Stimulated activated CD8-positive, alpha-beta memory T cell treated with anti-CD3 and anti-CD28 coated beads, Interleukin-7, amount 100 ng/mL, for 24 hours (primary cell): ENCODE results near the gene MRPS27.
"Not testable (repeated sequence)": the region's sequence is repeated elsewhere in the genome, so short reads cannot be mapped to it uniquely, and the experiment has no call there.

ENCODE experiments used
- DNase-seq: peaks from one replicate; pipeline ENCODE4 v3.0.0-alpha.2; 2020; ENCODE audit warnings: low read depth

Gene MRPS27

DNA sequence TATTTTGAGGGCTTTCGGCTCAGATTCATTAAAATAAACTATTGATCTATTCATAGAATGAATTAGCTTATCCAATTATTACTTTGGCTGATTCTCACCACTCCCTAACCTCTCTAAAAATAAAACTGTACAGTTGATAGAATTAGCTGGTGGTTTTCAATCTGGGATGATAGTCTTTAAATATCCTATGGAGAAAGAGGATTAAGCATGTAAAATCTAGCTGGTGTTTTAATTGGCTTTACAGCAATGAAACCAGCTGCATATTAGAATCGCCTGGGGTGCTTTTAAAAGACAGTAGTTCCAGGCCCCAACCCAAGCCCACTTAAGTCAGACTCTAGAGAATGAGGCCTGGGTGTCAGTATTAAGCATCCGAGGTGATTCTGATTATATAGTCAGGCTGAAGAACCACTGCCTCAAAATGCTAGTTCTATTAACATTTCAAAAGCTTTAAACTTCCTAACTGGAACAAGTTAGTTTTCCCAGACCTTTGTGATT is 117.7 kb downstream of the MRPS27 start:
- no peak for DNase-seq

DNA sequence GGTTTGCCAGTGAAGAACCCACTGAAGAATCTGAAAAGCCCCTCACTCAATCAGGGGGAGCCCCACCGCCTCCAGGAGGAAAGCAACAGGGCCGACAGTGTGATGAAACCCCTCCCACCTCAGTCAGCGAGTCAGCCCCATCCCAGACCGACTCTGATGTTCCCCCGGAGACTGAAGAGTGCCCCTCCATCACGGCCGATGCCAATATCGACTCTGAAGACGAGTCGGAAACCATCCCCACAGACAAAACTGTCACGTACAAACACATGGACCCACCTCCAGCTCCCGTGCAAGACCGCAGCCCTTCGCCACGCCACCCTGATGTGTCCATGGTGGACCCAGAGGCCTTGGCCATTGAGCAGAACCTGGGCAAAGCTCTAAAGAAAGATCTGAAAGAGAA is 120.4 kb downstream of the MRPS27 start:
- no peak for DNase-seq

GRCh38 chr5:72197393-72197792 is 122.6 kb downstream of the MRPS27 start:
- DNase-seq = no peak

DNA sequence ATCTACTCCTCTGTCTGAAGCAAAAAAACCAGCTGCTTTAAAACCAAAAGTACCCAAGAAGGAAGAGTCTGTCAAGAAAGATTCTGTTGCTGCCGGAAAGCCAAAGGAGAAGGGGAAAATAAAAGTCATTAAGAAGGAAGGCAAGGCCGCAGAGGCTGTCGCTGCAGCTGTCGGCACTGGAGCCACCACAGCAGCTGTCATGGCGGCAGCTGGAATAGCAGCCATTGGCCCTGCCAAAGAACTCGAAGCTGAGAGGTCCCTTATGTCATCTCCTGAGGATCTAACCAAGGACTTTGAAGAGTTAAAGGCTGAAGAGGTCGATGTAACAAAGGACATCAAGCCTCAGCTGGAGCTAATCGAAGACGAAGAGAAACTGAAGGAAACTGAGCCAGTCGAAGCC is 124.5 kb downstream of the MRPS27 start:
- DNase-seq = no peak

- peak; percentile 8 for DNase-seq
Measured at GRCh38 chr5:72194846-72195245, 125.2 kb downstream of the MRPS27 start.

- no peak for DNase-seq
Measured at GRCh38 chr5:72191404-72191803, 128.6 kb downstream of the MRPS27 start.

DNA sequence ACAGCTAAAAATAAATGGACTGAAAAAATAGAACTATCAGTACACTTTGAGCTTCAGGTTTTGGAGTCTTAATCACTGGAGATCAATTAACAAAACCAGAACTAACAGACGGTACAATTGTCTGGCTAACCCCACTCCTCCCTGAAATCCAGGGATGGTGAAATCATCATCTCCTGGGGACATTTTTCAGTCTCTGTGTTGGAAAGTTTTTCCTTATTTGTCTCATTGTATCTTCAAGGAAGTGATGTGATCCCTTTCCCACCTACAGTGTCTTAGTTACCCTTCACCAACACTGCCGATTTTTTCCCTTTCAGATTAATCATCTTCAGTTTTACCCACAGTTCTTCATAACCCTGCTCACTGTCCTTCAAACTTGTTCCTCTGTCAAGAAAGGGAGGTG is 130.9 kb downstream of the MRPS27 start:
- no peak for DNase-seq

GRCh38 chr5:72188166-72188565 is 131.9 kb downstream of the MRPS27 start:
- no peak for DNase-seq

DNA sequence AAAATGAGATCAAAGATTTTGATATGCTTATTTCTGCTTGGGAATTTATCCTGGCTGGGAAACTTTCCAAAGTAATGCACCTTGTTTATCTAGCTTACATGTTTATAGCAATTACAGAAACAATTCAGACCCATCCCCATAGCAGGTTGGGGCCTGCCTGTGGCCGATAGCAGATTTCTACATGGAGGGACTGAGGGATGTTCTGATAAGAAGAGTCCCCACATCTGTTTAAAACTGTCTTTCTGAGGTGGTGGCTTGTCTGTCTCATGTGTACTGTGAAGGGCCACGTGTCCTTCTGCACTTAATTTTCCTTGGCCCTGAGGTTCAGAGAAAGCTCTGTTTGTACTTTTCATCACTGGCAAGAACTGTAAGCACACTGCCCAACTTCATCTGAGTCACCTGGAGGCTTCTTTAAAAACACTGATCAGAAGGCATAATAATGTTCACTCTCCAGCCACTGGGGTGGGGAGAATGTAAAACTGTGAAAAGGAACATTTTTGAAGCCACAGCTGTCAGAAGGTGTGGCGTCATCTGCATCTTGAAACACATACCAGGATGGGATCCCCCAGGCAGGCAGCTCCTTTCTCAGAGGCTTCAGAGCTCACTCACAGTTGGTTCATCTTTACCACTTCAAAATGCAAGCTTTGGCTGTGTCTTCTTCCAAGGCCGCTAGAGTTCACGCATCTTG is 132.5 kb downstream of the MRPS27 start:
- DNase-seq = no peak

GRCh38 chr5:72185496-72186329 is 134.3 kb downstream of the MRPS27 start:
- no peak for DNase-seq

DNA sequence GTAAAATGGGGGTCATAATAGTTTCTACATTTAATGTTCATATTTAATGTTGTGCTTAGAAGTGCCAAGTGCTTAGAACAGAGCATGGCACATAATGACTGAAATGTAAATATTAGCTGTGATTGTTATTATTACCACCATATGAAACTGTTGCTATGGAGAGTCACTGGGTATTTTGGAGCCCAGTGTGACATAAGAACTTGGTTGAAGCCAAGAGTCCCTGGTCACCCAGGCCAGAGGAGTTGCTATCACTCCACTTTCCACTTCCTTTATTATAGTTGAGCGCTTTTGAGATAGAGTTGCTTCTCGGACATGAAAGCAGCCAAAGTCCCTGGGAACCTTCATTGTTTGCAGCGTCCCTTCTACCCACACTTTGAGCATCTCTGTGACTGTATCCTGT is 135.6 kb downstream of the MRPS27 start:
- no peak for DNase-seq

GRCh38 chr5:72183101-72183520 is 136.9 kb downstream of the MRPS27 start:
- no peak for DNase-seq

GRCh38 chr5:72182686-72183085 is 137.4 kb downstream of the MRPS27 start:
- no peak for DNase-seq

DNA sequence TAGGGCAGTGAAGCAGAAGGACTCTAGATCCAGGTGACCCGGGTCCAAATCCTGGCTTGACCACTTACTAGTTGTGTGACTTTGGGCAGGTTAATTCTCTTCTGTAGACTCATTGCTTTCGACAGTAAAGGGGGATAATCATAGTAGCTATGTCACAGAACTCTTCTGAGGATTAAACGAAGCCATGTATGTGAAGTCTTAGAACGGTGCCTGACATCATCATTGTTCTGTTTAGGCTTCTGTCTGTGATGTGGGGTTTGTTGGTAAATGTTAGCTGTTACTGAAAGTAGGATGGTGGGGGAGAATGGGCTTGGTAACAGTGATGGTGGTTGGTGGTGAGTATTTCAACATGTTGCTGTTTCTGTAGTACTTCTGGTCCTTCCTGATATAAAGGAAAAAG is 139.1 kb downstream of the MRPS27 start:
- DNase-seq = no peak

DNA sequence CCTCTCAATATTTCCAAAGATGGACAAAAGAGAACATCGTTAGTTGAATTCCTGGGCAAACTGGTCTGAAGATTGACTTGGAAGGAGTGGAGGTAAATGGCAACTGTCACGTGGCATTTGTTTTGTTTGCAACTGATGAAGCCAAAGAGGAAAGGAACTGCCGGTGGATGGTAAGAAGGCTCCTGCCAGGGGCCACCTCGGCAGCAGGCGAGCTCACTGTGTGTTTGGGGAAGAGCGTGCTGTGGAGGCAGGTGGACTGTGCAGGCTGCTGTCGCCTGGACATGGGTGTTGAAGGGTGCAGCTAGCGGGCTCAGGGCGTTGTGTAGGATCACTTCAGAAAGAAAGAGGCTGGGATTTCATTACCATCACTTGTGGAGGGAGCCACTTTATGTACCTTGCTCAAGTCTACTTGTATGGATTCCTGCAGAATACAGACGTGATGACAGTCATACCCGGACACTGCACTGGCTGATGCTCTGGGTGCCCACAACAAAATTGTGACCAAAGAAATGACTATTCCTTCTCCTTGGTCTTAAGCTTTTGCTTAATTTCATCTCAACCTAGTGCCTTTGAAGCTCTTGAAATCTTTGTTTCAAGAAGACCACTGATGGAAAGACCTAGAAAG is 140.1 kb downstream of the MRPS27 start:
- no peak for DNase-seq

GRCh38 chr5:72179028-72179815 is 140.8 kb downstream of the MRPS27 start:
- no peak for DNase-seq

- no peak for DNase-seq
Measured at GRCh38 chr5:72177538-72177937, 142.5 kb downstream of the MRPS27 start.

- DNase-seq = no peak
Measured at GRCh38 chr5:72172786-72173185, 147.3 kb downstream of the MRPS27 start.

GRCh38 chr5:72171667-72172066 is 148.4 kb downstream of the MRPS27 start:
- no peak for DNase-seq

DNA sequence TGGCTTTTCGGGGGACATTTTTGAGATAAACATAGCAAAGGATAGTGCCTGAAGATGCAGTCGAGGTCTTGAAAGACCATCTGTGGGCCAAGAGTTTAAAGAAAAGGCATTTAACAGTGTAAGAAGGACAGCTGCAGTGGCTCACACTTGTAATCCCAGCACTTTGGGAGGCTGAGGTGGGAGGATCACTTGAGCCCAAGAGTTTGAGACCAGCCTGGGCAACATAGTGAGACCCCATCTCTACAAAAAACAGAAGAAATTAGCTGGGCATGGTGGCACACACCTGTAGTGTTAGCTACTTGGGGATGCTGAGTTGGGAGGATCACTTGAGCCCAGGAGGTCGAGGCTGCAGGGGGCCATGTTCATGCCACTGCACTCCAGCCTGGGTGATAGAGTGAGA is 148.9 kb downstream of the MRPS27 start:
- not testable (repeated sequence) for DNase-seq

DNA sequence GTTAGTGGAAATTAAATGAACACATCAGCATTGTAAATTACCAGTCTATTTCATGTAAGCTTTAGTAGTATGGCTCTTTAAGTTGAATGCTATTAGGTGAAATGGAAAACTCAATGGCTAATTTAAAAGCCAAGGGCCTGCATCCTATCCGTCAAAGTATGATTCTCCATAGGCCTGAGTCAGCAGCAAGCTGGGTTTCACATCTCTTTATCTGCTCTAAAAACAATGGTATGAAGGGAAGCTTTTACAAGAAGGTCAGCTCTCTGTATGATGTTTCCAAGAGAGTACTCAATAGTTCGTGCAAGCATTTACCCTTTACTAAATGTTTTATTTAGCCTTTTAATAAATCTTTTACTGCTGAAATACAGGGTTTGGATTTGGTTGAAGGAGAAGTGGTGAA is 149.9 kb downstream of the MRPS27 start:
- no peak for DNase-seq
